ENCODE measurements around the gene ANXA8.

Gene ANXA8

DNA sequence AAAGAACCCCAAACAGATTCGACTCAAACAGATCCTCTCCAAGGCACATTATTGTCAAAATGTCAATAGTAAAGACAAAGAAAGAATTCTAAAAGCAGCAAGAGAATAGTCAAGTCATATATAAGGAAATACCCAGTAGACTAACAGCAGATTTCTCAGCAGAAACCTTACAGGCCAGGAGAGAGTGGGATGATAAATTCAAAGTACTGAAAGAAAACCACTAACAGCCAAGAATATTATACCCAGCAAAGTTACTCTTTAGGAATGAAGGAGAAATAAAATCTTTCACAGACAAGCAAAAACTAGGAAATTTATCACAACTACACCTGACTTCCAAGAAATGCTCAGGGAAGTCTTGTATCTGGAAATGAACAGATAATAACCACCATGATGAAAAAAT is 38.2 kb downstream of the ANXA8 start:
- no peak for TF ChIP-seq OSR1 (CRISPR knock-in tag; IDR thresholded peaks at IDR 0.05)

DNA sequence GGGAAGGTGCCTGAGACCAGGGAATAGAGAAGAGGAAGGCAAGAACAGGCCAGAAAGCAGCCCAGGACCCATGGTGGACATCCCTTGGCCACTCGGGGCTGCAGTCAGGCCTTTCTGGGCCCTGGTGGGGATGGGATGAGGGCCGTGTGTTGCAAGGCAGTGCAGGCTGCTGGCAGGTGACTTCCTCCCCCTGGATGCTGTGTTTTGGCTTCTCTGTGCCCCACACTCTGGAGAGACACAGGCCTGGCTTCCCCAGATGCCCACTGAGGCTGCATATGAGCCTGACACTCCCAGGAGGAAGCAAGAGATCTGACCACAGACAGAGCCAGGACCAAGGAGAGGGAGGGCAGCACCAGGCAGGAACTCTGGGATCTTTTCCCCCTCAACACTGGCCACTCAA is 39.9 kb downstream of the ANXA8 start:
- no peak for ATAC-seq
- TF ChIP-seq PPARA (CRISPR knock-in tag; IDR thresholded peaks at IDR 0.05; ENCODE audit: borderline replicate concordance) (no peak), ZC3H10 (CRISPR knock-in tag; IDR thresholded peaks at IDR 0.05) (no peak), OSR1 (CRISPR knock-in tag; IDR thresholded peaks at IDR 0.05) (no peak), ZFP3 (CRISPR knock-in tag; IDR thresholded peaks at IDR 0.05) (no peak), RARB (CRISPR knock-in tag; IDR thresholded peaks at IDR 0.05) (no peak)

More for the DNA sequence above, 38.2 kb downstream of the ANXA8 start:
- ATAC-seq = no peak

DNA sequence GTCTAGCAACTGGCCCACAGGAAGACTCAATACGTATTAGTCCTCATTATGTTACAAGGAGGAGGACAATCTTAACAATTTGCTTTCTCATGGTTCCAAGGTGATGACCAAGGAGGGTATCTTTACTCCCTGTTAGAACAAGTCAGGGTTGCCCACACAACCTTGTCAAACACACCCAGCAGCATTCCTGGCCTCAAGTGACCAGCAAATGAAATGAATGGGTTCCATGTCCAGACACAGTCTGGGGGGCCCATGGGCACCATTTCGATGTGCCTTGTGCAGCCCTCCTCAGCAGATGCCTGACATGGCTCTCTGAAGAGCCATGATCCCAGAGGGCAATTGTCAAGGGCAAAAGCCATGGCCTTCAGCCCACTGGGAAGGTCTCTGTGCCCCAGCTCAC is 40.8 kb downstream of the ANXA8 start:
- no peak for ATAC-seq
- TF ChIP-seq ZFP30 (CRISPR knock-in tag; IDR thresholded peaks at IDR 0.05) (no peak), ESRRG (CRISPR knock-in tag; IDR thresholded peaks at IDR 0.05) (no peak), GLIS3 (CRISPR knock-in tag; IDR thresholded peaks at IDR 0.05) (no peak), ARNTL (CRISPR knock-in tag; IDR thresholded peaks at IDR 0.05; ENCODE audit: borderline replicate concordance, low read depth) (no peak), CSDC2 (CRISPR knock-in tag; IDR thresholded peaks at IDR 0.05) (no peak), ZFP3 (CRISPR knock-in tag; IDR thresholded peaks at IDR 0.05) (no peak), ZNF70 (CRISPR knock-in tag; IDR thresholded peaks at IDR 0.05) (no peak), ZNF8 (CRISPR knock-in tag; IDR thresholded peaks at IDR 0.05) (no peak), OSR1 (CRISPR knock-in tag; IDR thresholded peaks at IDR 0.05) (no peak), PPARA (CRISPR knock-in tag; IDR thresholded peaks at IDR 0.05; ENCODE audit: borderline replicate concordance) (no peak), ZNF565 (CRISPR knock-in tag; conservative IDR thresholded peaks at IDR 0.05; ENCODE audit: low read depth) (no peak)
- TF ChIP-seq, protein P1, sequence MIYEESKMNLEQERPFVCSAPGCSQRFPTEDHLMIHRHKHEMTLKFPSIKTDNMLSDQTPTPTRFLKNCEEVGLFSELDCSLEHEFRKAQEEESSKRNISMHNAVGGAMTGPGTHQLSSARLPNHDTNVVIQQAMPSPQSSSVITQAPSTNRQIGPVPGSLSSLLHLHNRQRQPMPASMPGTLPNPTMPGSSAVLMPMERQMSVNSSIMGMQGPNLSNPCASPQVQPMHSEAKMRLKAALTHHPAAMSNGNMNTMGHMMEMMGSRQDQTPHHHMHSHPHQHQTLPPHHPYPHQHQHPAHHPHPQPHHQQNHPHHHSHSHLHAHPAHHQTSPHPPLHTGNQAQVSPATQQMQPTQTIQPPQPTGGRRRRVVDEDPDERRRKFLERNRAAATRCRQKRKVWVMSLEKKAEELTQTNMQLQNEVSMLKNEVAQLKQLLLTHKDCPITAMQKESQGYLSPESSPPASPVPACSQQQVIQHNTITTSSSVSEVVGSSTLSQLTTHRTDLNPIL (CRISPR knock-in tag; IDR thresholded peaks at IDR 0.05; ENCODE audit: low read depth) = no peak
- TF ChIP-seq, protein P2, sequence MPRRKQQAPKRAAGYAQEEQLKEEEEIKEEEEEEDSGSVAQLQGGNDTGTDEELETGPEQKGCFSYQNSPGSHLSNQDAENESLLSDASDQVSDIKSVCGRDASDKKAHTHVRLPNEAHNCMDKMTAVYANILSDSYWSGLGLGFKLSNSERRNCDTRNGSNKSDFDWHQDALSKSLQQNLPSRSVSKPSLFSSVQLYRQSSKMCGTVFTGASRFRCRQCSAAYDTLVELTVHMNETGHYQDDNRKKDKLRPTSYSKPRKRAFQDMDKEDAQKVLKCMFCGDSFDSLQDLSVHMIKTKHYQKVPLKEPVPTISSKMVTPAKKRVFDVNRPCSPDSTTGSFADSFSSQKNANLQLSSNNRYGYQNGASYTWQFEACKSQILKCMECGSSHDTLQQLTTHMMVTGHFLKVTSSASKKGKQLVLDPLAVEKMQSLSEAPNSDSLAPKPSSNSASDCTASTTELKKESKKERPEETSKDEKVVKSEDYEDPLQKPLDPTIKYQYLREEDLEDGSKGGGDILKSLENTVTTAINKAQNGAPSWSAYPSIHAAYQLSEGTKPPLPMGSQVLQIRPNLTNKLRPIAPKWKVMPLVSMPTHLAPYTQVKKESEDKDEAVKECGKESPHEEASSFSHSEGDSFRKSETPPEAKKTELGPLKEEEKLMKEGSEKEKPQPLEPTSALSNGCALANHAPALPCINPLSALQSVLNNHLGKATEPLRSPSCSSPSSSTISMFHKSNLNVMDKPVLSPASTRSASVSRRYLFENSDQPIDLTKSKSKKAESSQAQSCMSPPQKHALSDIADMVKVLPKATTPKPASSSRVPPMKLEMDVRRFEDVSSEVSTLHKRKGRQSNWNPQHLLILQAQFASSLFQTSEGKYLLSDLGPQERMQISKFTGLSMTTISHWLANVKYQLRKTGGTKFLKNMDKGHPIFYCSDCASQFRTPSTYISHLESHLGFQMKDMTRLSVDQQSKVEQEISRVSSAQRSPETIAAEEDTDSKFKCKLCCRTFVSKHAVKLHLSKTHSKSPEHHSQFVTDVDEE (CRISPR knock-in tag; IDR thresholded peaks at IDR 0.05) = no peak
- TF ChIP-seq, protein P3, sequence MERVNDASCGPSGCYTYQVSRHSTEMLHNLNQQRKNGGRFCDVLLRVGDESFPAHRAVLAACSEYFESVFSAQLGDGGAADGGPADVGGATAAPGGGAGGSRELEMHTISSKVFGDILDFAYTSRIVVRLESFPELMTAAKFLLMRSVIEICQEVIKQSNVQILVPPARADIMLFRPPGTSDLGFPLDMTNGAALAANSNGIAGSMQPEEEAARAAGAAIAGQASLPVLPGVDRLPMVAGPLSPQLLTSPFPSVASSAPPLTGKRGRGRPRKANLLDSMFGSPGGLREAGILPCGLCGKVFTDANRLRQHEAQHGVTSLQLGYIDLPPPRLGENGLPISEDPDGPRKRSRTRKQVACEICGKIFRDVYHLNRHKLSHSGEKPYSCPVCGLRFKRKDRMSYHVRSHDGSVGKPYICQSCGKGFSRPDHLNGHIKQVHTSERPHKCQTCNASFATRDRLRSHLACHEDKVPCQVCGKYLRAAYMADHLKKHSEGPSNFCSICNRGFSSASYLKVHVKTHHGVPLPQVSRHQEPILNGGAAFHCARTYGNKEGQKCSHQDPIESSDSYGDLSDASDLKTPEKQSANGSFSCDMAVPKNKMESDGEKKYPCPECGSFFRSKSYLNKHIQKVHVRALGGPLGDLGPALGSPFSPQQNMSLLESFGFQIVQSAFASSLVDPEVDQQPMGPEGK (CRISPR knock-in tag; IDR thresholded peaks at IDR 0.05; ENCODE audit: borderline replicate concordance) = no peak

DNA sequence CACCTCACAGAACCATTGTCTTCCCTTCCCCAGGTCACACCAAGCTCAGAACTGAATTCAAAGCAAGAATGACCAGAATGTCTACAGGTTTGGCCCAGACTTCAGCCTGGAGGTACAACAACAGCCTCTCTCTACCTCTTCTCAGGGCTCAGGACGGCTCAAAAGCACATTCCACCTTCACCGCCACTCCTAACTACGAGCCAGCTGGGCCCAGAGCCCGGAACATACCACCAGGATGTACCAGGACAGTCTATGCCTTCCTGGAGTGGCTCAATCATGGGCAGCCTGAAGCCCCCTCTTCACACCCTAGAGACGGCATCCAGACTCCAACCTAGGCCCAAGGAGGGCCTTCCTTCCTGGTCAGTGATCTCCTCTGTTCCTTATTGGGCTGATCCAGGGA is 41.6 kb downstream of the ANXA8 start:
- no peak for ATAC-seq
- no peak for TF ChIP-seq ZNF8 (CRISPR knock-in tag; IDR thresholded peaks at IDR 0.05)
- no peak for TF ChIP-seq ZFP3 (CRISPR knock-in tag; IDR thresholded peaks at IDR 0.05)
- no peak for TF ChIP-seq SNAI2 (CRISPR knock-in tag; IDR thresholded peaks at IDR 0.05)
- TF ChIP-seq ZNF565 (CRISPR knock-in tag; conservative IDR thresholded peaks at IDR 0.05; ENCODE audit: low read depth) = no peak
- no peak for TF ChIP-seq ESRRG (CRISPR knock-in tag; IDR thresholded peaks at IDR 0.05)
- TF ChIP-seq CSDC2 (CRISPR knock-in tag; IDR thresholded peaks at IDR 0.05) = no peak
- TF ChIP-seq, protein P2 (CRISPR knock-in tag; IDR thresholded peaks at IDR 0.05) = no peak
- TF ChIP-seq, protein P4, sequence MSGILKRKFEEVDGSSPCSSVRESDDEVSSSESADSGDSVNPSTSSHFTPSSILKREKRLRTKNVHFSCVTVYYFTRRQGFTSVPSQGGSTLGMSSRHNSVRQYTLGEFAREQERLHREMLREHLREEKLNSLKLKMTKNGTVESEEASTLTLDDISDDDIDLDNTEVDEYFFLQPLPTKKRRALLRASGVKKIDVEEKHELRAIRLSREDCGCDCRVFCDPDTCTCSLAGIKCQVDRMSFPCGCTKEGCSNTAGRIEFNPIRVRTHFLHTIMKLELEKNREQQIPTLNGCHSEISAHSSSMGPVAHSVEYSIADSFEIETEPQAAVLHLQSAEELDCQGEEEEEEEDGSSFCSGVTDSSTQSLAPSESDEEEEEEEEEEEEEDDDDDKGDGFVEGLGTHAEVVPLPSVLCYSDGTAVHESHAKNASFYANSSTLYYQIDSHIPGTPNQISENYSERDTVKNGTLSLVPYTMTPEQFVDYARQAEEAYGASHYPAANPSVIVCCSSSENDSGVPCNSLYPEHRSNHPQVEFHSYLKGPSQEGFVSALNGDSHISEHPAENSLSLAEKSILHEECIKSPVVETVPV (CRISPR knock-in tag; IDR thresholded peaks at IDR 0.05) = no peak
- no peak for TF ChIP-seq PPARA (CRISPR knock-in tag; IDR thresholded peaks at IDR 0.05; ENCODE audit: borderline replicate concordance)
- no peak for TF ChIP-seq OSR1 (CRISPR knock-in tag; IDR thresholded peaks at IDR 0.05)
- TF ChIP-seq, protein P1 (CRISPR knock-in tag; IDR thresholded peaks at IDR 0.05; ENCODE audit: low read depth) = no peak
- TF ChIP-seq, protein P5, sequence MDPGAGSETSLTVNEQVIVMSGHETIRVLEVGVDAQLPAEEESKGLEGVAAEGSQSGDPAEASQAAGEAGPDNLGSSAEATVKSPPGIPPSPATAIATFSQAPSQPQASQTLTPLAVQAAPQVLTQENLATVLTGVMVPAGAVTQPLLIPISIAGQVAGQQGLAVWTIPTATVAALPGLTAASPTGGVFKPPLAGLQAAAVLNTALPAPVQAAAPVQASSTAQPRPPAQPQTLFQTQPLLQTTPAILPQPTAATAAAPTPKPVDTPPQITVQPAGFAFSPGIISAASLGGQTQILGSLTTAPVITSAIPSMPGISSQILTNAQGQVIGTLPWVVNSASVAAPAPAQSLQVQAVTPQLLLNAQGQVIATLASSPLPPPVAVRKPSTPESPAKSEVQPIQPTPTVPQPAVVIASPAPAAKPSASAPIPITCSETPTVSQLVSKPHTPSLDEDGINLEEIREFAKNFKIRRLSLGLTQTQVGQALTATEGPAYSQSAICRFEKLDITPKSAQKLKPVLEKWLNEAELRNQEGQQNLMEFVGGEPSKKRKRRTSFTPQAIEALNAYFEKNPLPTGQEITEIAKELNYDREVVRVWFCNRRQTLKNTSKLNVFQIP (CRISPR knock-in tag; IDR thresholded peaks at IDR 0.05; ENCODE audit: borderline replicate concordance, low read depth) = no peak
- TF ChIP-seq ZFP30 (CRISPR knock-in tag; IDR thresholded peaks at IDR 0.05) = no peak
- TF ChIP-seq, protein P3 (CRISPR knock-in tag; IDR thresholded peaks at IDR 0.05; ENCODE audit: borderline replicate concordance) = no peak

Measured in SK-N-SH treated with all-trans-retinoic acid at 6 μM for 48 hours (cell line).